HG03575 (cell line): ENCODE measurements around the gene GTSE1.

ENCODE experiments used
- ATAC-seq: cut with Tn5 transposase; IDR thresholded peaks from one replicate; pipeline ENCODE4 v1.9.1; 2021; ENCODE audit not compliant: unreplicated experiment, insufficient number of reproducible peaks, low FRiP score; ENCODE audit errors: extremely low read depth

Gene GTSE1

DNA sequence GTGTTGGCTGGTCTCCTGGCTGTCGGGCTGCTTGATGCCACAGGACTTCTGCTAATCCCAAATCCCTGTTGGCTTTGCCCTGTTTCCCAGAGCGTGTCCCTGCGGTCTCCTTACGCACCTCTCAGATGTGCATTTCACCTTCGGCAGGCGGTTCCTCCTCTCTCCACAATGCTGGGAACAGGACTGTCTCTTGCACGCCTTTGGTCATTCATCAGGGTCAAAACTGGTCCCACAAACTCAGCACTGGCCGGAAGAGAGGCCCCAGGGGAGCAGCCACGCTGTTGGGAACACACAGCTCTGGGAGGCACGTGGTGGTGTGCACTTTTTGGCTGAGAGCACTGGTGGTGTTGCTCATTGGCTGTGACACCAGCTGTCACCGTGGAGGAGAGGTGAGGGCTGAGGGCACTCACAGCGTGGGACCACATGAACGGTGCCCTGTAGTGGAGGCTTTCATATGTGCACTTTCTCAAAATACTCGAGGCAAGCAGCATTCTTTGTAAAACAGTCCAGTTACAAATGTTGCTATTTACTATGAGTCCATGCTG, 23.6 kb downstream of the GTSE1 start:
- ATAC-seq: no peak

DNA sequence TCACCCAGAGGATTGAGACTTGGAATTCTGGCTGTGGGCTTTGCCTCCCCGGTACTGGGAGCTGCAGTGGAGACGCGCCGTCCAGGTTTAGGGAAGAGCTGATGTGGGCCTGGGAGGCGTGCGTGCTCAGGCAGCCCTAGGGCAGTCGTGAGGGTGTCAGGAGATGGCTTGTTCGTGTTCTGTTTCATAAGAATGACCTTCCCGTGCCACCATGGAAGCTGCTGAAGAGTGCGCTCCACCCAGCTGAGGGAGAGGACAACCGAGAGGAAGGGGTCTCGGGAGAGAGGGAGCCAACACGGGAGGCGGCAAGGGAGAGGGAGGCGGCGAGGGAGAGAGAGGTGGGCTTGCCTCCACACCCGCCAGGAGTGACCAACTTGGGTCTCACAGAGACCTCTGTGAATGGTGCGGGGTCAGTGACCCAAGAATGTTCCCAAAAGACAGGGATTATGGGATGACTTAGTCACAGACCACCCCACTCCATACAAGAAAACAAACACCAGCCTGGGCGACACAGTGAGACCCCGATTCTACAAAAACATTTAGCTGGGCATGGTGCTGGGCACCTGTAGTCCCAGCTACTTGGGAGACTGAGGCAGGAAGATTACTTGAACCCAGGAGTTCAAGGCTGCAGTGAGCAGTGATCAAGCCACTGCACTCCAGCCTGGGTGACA, 24.2 kb downstream of the GTSE1 start:
- ATAC-seq: no peak

DNA sequence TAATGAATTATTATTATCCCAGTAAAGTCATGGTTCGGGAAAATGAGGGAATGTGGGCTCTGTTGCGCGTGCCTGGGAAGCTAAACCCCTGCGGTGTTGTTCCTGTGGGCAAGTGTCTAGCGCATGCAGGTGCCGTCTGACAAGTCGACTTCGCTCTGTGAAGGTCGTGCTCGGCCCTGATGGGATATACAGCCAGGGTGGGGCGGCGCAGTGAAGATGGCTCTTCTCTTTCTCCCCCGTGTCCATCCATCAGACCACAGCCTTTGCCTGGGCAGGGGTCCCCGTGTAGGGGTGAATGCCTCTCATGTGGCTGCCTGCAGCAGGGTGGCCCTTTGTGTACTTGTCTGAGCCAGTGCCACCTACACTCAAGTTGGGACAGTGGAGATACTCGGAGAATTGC, 26.0 kb downstream of the GTSE1 start:
- no peak for ATAC-seq

DNA sequence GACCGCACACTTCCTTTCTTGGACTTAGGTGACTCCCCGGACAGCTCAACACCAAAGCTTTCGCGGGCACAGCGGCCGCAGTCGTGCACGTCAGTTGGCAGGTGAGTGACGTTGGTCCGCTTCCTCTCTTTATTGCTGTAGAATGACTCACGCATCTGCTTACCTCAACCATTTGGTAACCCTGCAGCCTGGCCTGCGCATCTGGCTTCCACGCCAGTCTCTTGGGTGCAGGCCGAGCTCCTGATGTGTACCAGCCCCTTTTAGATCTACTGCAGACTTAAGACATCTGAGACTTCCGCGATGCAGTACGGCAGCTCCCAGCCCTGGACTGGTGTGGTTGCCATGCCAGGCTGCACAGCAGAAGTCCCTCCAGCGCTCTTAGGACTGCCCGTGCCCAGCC, 26.5 kb downstream of the GTSE1 start:
- ATAC-seq: no peak

DNA sequence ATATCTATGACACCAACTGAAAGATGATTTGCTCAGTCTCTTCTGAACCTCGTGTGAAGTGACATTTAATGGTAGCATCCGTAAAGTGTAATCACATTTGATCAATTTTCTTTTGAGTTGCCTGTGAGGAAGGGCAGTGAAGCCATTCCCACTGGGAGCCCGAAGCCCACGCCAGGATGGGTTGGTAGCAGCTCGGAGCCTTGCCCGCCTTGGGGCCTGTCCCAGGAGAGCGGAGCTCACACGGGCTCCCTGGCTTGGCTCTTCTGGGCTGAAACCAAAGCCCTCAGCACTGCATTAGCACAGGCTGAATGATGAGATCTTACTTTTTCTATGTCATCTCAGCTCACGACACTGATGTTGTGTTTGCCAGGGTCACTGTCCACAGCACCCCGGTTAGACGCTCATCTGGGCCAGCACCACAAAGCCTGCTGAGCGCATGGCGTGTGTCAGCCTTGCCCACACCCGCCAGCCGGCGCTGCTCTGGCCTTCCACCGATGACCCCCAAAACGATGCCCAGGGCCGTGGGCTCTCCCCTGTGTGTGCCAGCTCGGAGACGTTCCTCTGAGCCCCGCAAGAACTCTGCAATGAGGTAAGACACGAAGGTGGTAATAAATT, 29.5 kb downstream of the GTSE1 start:
- ATAC-seq: no peak

DNA sequence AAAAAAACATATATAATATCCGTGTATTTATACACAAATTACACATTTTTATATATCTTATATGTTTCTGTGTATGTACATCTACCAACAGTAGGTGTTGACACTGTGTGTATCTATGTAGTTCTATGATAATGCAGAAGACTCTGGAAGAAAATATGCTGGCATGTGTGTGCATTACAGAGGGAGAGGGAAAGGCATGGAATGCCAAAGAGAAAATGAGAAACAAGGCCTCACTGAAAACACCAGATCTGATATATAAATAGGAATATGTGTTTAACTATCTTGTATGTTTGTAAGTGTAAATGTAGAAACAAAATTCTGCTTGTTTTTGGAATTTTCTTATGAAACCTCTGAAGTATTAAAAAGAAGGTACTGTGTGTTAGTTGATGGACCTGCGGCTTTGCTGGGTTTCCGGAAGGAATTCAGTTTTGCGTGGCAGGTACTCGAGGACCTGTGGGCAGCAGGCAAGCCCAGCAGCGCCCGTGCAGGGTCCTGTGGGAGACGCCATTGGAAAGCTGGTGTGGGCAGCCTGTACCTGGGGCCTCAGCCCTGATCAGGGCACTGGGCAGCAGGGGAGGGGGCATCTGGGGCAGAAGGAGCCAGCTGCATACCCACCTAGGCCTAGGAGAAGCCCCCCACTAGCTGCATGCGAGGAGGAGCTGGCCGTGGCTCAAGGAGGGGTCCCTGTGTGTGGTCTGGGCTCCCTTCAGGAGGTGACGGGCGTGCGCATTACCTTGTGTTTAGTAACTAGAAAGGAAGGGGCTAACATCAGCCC, 31.2 kb downstream of the GTSE1 start:
- ATAC-seq: no peak

DNA sequence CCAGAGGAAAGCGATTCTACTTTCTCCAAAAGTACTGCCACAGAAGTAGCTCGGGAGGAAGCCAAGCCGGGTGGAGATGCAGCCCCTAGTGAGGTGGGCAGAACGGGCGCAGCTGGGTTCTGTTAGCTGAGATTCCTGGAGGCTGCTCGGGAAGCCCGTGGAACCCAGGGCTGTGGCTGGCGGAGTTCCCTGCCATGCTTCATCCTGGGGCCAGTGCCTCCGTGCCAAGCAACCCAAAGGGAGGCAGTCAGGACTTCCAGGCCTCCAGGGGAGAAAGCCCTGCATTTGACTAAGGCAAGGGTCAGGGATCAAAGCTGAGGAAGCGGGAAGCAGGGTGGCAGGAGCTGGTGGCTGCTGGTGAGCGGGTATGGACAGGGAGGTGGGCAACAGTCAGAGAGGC, 32.1 kb downstream of the GTSE1 start:
- no peak for ATAC-seq

DNA sequence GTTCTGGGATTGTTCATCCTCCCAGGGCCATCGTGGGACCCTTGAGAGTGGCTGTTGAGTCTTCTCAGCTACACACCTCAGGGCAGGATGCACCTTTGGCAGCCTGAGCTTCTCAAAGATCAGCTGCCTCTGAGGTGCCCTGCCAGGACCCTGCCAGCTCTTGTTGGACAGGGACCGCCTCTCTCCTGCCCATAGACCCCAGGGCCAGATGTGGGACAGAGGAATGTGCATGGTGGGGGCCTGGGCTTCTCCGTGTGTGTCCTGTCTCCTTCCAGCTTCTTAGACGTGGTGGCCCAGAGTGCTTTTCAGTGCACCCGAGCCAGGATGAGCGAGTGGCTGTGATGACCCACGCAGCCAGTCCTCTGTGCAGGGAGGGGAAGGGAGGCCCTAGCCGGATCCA, 32.9 kb downstream of the GTSE1 start:
- no peak for ATAC-seq

DNA sequence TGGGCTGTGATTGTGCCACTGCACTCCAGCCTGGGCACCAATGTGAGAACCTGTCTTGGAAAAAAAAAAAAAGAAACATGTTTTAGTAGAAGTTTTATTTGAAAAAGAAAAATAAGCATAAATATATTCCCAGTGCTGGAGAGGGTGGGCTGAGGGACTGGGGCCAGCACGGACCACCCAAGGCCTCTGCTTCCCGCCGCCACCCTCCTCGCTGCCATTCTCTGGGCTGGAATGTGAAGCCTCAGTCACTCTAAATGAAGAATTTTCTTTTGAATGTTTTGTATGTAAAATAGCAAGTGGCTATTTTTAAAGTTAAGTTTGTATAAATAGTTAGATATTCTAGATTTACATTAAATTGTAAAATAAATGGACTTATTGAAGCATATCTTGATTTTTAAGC, 33.8 kb downstream of the GTSE1 start:
- no peak for ATAC-seq

DNA sequence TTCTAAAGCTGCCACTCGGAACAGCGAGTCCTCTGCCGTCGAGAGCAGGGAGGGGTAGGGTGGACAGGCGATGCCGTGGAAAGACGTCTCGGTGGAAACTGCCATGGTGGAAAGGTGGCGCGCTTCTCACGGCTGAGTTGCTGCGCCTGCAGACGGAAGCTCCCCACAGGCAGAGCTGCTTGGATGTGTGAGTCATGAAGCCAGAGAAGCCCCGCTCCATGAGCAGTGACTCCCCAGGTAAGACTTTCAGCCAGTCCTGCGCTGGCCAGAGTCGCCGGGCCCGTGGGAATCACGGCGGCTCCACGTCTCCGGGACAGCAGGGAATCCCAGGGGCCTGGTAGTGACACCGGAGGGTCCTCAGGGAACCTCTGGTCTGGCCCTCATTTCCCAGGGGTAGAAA, 34.8 kb downstream of the GTSE1 start:
- no peak for ATAC-seq

DNA sequence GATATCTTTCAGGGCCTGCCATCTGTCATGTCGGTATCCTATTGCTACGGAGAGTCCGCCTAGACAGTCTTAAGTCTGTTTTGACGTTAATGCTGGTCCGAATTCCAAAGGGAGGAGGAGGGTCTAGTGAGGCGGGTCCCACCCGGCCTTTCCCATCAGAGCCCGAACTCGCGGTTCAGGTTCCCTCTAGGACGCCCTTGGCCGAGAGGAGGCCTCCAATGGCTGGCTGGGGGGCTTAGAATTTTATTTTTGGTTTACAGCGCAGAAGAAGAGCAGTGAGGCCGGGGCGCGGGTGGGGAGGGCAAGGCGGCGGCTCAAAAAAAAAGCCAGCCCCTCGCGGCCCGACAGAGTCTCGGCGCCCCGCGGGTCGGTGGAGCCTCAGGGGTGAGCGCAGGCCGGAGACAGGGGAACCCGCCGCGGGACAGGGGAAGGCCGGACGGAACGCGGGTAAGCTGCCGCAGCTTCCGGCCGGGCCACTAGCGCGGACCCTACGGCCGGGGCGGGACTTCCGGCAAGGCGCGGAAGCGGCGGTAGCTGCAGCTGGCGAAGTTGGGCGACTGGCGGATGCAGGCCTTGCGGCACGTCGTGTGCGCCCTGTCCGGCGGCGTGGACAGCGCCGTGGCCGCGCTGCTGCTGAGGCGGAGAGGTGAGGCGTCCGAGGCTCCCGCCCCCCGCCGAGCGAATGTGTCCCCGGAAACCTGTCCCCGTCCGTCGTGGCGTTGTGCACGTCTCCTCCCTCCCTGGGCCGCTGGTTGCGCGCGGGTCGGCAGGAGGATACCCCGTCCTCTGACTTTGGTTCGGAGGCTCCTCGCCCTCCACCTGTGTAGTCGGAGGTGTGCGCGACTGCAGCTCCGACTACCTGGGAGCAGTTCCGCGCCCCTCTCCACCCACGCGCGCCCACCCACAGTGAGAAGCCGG, 38.8 kb downstream of the GTSE1 start, which contains the start of gene TRMU:
Gene TRMU, plus strand, starts transcription at position 514 of the 918 bp plus-strand sequence. Its CDS starts 51 bp downstream, at position 565.
- no peak for ATAC-seq

DNA sequence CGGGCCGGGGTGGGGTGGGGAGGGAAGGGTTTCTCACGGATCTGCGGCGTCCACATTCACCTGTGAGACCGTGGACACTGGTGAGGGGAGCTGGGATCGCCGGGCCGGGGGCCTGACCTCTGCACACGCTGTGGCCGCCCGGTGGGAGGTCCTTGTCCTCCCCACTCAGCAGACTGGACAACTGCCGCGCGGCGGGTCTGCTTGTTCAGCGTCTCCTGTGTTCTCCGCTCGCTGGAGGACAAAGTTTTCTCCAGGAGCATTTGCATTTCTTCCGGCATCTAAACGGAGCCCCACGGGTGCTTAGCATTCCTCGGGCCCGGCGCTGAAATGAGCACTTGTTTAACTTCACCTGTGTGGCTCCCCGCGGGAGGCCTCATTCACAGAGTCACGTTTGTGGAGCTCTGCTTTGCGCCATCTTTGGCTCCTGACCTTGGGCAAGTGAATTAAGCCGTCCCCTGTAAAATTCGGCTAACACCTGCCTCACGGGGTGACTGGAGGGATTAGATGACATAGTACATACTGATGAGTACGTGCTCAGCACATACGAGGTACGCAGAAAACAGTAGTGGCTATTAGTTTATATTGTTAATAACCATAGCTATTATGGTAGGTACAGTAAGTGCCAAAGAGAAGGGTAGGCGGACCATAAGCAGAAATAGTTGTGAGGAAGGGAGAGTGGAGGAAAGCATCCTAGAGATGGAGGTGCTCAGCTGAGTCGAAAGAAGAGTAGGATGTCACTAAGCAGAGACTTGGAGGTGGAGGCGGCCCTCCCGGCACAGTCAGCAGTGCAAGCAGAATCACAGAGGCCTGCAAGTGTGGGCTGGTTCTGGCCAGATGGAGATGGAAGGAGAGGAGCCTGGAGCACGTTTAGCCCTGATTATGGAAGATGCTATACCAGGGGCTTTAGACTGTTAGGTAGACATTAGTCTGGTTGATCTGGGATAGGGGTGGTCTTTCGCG, 39.7 kb downstream of the GTSE1 start:
- no peak for ATAC-seq

DNA sequence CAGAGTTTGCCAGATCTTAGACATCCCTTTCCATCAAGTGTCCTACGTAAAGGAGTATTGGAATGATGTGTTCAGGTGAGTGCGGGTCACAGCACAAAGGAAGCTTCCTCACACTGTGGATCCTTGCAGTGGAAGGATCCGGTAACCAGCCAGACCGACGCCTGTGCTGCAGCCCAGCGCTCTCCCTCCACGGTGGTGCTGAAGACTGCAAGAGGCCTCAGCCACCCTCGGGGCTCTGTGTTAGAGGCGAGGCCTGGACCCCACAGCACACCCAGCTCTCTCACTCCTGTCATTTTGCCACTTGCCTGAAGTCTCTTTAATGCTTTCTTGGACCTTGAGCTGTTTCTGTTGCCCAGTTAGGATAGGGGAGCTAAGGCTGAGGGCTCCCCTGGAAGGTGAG, 41.2 kb downstream of the GTSE1 start:
- ATAC-seq: no peak

DNA sequence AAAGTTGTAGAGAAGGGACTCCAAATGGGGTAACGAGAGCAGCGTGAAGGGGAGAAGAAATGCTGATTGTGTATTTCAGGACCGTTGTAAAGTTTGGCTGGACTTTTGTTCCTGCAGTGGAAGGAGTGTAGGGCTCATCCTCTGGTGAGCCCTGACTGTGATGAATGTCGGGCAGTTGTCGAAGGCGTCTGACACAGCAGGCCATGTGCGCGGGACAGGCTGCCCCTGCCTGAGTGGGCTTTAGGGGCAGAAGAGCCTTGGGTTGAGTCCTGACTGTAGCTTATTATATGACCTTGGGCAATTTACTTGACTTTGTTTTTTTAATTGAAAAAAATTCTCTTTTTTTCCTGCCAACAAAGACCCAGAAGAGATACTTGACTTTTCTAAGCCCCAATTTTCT, 42.0 kb downstream of the GTSE1 start:
- ATAC-seq: no peak

DNA sequence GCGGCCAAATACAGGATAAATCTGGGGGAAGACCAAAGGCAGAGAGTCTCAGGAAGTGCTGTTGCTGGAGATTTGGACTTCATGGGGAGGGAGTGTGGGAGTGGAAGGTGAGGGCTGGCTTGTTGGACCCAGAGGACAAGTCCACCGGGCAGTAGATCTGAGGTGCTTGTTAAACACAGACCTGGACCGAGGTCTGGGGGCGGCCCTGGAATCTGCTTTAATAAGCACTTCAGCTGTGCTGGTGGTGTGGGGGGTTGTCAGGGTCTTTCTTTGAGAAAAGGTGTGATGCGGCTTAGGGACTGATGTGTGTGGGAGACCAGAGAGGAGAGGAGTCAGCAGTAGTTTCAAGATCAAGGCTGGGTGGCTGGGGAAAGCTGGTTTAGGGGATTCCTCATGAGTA, 43.3 kb downstream of the GTSE1 start:
- no peak for ATAC-seq

DNA sequence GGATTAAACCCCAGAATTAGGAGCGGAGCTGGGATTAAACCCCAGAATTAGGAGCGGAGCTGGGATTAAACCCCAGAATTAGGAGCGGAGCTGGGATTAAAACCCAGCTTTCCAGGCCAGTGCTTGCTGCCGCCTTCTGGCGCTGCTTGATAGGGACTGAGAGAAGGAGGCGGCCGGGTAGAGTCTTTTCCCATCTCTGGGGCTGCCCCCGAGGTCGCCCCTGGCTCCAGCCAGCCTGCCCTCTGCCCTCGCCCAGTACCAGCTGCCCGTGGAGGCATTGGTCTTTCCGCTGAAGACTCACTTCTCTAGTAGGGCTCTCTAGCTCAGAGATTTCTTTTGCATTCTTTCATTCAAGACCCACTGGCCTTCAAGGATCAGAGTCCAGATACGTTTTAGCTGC, 44.0 kb downstream of the GTSE1 start:
- no peak for ATAC-seq

DNA sequence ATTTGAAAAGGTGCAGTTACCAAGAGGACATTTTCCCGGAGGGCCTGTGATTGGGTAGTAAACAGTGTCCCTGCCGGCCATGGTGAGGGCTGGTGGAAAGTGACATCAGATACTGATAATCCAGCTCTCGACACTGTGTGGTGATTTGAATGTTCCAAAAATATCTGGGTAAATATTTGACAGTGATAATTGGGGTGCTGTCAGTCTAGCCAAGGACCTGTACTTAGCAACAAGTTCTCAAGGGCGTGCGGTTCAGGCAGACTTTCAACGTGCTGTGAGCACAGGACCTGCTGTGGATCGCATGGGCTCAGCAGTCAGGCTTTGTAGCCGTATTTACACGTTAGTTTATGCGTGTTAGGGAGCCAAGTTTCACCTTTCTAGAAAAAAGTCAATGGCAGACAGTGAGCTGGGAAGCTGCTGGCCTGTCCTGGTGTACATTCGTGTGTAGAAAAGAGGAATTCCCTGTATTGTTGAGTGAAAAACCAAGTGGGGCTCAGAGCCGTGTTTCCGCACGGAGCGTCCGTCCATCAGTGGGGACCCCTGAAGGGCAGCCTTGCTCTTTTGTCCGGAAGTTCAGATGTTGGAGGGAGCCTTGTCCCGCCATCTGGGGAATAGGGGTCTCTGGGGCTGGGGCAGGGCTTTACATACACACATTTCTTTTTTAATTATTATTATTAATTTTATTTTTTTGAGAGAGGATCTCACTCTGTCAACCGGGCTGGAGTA, 50.2 kb downstream of the GTSE1 start:
- no peak for ATAC-seq
